NCI-H128 (cell line): ENCODE measurements around the gene FOXL2NB.
A peak's percentile ranks its signal among the peaks of the same experiment; 100 is the strongest.

ENCODE experiments used
- DNase-seq: peaks from one replicate; lab custom pipeline; 2025; ENCODE audit not compliant: unreplicated experiment; lab: John Stamatoyannopoulos, UW

The FOXL2NB gene

DNA sequence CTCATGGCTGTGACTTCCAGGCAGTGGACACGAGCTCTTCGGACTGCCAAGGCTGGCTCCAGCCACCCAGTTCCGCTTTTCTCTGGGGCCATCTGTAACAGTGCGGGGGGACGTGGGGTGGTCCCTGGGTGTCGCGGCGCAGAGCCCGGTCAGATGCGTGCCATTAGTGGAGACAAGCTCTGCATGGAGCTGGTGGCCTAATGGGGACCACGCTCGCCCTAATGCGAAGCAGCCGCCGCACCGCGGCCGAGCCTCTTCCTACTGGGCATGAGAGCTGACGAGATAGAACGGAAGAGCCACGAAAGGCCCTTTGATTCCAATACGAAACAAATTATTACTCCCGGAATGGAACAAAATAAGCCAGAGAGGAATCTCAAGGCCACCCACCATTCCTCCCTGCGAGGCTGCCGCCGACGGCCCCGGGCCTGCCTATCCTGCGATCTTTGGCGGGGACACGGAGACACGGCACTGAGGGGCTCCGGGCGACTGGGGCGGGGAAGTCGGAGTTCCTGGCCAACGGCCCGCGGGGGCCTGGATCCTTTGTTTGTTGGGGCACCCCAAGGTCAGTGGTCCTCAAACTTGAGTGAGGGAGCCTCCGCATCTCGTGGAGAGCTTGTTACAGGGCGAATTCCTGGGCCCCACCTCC, 18.2 kb upstream of the FOXL2NB start:
- DNase-seq, result no peak

DNA sequence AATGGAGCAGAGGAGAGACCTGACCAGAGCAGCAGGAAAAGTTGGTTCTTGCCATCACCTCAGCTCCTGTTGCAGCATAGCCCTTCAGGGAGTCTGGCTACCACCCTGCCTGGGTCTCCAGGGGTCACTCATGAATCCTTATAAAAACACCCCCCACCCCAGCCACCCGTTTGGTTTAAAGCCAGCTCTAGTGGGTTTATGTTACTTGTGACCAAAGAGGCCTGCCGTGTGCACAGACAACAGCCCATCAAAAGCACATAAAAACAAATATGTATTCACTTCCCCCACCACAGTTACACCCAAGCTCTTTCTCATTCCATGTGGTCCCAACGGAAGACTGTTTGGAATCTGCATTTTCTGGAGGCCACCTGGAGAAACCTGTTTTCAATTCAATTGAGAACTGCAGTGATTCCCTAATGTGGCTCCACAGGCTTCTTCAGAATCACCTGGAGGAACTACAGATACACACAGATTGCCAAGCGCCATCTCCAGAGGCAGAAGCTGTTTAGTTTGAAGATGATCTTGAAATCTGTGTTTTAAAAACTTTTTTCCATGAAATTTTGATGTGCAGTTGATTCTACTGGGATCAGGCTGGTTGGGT, 13.8 kb upstream of the FOXL2NB start:
- no peak for DNase-seq

DNA sequence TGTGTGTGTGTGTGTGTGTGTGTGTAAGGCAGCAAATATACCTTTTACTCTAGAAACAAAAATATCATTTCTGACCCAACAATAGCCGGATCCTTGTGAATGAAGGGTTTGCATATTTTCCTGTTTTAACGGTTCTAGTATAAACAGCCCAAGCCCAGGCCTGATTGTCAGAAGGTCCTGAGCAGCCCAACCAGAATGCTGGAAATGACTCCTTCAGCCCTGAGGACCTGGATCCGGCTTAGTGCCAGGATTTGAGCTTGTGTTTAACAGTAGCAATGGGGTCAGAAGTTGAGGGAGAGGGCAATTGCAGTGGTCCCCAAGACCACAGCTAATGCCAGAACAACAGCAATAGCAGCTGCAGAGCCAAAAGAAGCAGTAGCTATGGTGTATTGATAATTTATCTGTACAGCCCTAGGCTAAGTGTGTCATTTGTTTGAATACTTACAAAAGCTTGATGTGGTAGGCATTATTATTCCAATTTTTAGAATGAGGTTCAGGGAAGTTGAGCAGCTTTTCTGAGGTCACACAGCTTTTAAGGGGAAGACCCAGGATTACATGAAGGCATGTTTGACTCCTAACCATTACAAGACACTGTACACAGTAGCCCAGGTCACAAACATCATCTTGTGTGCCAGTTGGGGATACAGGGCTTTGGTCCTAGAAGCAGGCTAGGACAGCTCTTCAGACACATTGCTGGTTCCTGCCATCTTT, 12.9 kb upstream of the FOXL2NB start:
- no peak for DNase-seq

DNA sequence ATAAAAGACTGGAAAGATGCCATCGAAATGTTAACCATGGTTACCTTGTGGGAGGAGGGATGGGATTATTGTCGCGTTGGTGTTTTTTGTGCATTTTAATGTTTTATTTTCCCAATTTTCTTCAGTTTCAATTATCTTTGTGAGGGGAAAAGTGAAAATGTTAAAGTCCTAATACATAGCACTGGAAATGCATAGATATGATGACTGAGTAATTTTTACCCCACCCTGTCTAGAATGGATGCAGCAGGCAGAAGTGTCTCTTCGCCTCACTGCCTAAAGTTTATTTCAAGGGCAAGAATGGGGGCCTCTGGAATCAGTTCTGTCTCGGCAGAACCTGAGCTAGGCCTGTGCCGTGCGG, 11.5 kb upstream of the FOXL2NB start:
- DNase-seq, result no peak

DNA sequence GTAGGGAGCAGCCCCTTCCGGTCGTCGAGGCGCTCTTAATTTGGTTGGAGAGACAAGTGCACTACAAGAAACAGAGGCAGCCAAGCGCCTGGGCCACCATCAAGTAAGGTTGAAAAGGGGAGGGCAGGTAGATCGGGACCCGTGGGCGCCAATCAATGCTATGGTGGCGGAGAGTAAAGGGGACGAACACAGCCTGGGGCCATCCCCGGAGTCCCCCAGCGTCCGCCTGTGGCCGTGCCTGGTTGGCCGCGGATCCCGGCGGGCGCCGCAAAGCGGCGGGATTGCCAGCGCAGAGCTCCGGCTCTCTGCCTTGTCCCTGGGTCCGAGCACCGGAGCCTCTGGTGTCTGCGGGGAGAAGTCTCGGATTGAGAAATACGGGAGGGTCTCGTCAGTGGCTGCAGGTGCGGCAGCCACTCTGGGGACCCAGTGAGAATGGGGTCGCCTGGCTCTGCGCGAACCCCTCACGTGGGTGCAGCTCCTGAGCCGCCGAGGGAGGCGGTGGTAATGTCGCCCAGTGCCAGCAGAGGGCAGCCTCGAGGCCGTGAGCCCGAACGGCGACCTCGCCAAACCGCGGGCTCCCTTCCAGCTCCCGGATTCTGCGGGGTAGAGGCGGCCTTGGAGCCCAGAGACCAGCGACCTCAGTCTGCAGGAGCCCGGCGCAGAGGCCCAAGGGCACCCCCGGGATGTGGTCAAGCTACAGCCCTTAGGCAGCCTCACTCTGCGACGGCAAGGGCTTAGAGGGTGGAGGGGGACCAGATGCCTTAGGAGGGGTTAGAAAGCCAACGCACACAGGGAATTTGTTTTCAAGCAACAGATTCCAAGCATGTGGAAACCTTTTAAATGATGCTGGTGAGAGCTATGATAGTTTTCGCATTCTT, 10.9 kb upstream of the FOXL2NB start:
- peak; percentile 15 for DNase-seq

DNA sequence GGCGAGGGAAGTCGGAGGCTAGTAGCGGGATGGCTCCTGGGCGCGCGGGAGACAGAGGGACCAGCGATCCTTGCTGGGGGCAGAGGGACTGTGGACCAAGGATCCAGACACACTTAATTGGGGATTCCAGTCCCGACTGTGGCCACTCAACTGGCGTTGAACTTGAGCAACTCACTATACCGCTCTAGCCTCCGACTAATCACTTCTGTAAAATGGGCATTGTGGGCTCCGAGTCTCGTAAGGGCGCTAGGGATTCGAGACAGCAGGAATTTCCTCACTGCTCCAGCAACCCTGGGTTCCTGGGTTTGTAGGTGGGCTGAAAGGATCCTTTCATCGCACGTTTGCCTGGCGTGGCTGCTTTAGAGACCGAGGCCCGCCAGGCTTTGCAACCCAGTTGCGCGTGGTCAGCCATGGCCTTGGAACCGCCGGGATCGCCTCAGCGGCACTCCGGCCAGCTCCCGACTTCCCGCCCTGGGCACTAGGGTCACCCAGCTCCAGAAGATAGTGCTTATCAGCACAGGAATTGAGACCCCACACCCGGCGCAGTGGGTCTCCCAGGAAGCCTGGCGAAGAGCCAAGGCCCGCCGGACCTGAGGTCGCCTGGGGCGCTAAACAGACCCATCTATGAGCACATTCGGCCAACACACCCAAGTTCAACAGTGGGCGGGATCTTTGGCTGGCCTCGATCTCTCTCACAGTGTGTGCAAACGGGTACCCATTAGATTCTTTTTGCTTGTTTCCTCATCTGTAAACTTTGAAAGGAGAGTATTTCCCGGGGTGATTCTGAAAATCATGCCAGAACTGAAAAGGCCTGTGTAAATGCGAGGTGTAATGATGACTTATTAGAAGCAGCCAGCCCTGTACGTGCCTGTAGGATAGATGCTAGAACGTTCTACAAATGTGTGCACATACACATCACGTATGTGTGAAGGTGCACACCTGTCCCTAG, 10.0 kb upstream of the FOXL2NB start:
- DNase-seq, result no peak

DNA sequence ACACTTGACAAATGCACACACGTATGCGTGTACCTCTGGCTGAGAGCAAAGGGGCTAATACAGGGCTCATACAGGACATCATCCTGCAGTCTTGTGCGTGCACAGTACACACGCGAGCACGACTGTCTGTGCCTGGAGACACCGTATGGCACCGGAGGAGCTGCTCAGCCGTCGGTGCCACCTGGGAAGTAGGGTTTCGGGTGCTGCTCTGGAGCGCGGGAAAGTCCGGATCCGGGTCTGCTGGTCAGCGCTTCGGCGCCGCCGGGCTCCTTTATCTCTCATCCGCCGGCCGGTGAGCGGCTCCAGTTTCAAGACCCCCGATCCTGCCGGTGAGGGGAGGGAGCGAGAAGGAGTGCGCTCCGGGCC, 9.3 kb upstream of the FOXL2NB start:
- no peak for DNase-seq

DNA sequence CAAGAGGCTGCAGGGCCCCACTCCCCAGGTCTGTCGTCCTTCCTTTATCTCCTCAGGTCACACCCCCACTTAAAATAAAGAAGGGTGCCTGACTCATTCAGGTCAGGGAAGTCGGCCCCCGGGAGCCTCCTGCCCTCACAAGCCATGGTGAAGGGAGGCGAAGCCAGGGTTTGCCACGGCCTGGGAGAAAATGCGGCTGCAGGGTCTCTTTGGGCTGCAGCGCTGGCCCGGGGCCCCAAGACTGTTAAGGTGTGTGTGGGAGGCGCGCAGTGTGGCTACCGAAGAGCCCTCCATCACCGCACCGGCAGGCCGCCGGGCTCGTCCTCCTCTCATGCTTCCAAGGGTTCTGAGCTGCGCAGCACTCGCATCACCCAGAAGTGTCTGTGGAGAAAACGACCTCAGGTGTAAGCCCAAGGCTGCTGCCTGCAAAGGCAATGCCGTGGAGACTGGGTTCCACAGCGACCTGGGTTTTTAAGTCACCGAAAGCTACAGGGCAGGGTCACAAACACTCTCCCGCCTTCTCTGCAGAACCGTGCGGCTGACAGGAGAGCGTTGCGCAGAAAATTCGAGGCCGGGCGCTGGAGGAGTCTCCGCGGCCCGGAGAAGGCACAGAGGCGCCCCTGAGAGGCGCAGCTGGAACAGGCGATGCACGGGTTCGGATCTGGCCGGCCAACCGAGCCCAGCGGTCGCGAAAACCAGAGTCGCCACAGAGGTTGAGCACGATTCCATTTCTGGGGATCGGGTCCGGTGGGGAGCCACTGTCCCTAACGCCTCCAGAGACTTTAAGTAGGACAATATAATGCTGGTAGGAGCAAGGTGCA, 8.8 kb upstream of the FOXL2NB start:
- DNase-seq, result no peak

DNA sequence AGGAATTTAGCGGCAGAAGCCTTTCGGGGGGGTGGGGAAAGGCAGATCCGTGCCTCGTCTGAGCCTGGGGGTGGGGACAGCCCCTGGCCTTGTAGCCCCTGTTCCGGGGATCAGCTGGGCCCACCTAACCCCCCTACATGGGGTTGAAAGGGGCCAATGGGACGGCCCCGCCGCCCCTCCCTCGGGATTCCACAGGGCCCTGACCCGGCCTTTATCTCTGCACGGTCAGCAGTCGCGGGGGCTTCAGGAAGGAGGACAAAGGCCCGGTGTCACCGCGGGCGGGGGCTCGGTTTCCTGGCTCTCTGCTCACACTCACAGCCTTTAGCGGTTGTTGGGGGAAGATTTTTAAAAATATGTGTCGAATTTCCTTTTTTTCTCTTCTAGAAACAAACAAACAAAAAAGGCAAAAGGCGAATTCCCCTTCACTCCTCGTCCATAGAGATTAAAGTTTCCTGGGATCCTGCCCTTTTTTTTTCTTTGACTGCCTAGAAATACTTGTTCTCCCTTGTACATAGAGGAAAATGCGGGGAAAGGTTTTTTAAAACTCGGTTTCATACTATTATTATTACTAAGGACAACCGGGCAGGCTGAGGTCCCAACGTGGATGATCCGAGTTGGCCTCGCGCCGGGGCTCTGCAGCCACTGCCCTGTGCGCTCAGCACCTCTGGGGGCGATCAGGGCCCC, 8.0 kb upstream of the FOXL2NB start:
- no peak for DNase-seq

DNA sequence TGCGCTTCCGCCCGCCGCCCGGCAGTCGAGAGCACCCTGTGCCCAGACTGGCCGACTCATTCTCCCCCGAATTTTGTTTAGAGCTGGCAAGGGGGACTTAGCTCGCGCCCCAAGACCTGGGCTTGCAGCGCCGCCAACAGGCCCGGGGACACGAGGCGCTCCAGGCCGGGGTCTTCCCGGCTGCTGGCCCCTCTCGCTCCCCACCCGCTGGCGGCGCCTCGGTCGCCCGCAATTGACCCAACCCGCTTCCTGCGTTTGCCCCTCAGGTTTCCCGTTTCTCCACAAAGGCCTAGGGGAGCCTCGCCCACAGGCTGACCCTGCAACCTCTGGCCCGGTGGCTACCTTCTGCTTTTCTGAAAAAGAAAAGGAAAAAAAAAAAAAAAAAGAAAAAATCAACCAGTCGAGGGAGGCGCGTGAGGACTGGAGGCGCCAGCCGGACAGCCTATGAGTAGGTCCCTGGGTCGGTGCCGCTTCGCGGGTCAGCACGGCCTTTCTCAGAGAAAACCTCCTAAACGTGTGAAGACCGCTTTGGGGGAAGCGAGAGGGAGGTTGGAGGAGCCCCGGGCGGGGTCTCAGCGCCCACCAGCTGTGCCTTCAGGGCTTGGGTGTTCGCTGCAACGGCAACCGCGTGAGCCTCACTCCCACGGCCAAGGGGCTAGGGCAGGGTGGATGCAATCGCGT, 7.3 kb upstream of the FOXL2NB start:
- no peak for DNase-seq

DNA sequence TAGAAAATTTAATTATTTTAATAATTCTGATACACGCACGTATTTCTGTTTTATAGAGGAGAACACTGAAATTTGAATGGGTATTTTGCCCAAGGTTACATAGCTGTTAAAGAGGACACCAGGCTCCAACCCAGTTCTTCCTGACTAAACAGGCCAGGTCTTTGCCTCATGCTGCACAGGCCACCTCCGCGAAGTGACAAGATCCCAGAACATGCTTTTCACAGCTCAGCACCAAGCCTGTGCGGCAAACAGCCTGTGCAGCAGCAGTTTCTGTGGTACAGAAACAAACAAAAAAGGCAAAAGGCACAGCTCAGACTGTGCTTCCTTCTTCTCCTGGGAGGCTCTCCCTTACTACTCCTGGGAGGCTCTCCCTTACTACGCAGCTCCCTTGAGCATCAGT, 6.6 kb upstream of the FOXL2NB start:
- DNase-seq, result no peak

DNA sequence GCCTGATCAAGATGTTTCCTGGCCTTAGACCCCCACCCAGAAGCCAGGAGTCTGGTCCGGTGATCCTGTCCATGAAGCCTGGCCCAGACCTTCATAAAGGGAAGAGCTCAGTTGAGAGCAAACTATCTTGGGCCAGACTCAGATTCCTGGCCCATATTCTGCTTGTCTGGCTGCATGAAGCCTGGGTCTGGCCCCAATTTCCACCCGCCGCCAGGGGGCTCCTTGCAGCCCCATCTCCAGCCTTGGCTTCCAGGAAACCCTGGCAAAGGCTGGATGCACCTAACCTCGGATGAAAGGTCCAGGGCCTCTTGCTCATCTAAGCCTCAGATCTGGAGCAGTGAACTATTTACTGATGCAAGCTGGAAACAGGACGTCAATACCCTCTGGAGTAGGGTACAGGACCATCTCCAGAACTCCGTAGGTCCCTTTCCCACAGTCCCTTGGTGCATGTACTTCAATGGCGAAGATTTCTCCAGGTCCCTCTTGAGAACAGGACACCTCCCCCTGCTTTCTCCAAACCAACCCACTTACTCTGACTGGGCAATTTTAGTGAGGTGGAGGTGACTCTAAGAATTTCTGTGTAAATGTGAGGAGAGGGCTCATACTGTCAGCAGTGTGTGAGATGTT, 5.6 kb upstream of the FOXL2NB start:
- no peak for DNase-seq

DNA sequence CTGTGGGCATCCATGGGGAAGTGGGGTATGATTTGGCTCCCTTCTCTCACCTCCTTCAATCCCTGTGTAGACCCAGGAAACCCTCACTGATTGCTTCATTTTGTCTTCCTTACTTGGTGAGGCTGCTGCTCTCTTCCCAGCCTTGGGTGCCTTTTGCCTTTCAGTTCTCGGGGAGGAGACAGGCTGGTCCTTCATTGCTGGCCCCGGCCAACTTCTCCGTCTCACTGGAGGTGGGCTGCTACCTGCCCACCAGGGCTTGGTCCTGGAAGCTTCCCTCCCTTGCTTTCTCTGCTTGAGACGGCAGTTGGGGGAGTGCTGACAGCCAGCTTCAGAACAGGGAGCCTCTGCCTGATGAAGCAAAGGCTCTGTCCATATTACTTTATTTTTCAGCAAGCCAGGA, 4.7 kb upstream of the FOXL2NB start:
- DNase-seq, result no peak

DNA sequence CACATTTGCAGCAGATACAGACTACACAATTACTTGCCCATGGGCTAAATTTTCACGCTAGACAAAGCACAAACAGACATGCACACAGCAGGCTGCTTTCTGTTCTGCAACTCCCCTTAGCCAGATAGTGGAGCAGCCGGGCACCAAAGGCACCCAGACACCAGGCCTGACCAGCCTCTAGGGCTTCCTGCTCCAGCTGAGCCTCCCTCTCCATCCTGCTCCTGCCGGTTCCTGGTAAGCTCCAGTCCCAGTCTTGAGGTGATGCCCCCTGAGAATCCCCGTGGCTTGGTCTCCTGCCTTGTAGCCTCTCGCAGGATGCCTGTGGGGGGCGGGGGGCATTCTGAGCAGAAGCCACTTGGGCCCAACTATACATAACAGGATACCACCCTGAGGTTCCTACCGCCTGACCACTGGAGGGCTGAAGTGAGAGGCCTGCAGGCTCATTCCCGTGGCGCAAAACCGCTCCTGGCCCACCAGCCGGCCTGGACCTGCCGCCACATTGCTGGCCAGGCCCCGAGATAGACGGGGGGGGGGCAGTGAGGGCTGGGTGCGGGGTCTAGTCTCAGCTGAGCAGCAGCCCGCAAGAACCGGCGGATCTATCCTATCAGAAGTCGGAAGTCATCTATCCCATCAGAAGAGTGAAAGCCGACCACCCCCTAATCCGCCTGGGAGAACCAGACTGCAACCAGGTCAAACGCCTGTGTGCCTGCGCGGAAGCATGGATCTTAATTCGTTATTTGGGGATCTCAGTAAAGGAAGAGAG, 4.0 kb upstream of the FOXL2NB start:
- DNase-seq, result no peak

DNA sequence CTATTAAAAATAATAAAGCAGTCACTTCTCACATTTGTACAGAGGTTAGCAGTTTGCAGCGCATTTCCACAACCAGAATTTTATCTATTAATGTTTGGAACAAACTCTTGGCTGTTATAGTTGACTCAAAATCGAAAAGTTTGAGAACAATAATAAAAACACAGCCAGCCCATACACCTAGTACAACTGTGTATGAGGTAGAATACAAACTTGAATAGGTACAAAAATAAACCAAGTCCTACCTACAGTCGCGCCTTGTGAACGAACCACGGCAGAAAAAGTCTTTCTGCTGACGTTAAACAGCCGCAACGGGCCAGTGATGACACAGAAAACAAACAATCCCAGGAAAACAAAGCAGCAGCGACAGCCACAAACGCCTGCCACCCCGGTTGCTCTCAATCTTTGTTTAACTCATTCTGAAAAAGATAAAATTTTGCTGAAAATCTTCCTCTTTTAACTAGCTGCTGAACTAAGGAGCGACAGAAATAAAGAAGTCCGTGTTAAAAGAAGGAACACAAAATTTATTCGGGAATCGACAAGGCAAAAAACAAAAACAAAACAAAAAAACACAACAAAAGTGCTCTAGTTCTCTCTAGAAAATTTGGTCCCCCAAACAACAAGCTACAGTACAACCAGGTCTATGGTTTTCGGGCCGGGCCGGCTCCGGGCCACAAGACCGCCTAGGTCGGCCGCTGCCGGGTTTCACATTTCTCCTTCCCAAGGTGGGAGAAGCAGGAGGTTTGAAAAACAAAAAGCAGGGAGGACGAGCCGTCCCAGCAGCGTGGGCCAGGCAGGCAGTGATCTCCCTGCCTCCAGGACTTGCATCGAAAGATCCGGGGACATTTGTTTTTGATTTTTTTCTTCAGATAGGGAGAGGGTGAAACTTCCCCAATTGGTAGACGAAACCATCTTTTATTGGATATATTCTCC, 3.0 kb upstream of the FOXL2NB start:
- no peak for DNase-seq

DNA sequence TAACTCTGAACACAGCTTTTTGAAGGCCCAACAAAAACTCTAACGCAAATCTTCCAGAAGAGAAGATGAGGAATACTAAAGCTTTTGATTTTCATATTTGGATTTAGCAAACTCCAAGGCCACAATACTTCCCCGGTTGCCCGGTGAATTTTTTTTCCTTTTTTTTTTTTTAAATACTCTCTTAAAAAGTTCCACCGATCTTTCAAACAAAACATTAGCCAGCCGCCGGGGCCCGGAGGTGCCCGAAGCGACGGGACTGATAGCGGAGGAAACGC, 2.4 kb upstream of the FOXL2NB start:
- no peak for DNase-seq
